H9 (cell line): Measurements from ENCODE around the gene LCP1. TPM values are rescaled to one million over a fixed set of nuclear protein-coding genes. Genes with fewer than 3 reads are reported as not detected.

Source experiments
- DNase-seq: peaks from one replicate; pipeline ENCODE4 v3.0.0-alpha.2; 2017
- H2AFZ ChIP-seq: one replicate; pipeline ENCODE4 v1.6.1; 2013; ENCODE audit warnings: mild to moderate bottlenecking, low read length, control low read depth, moderate library complexity
- H2AK5ac ChIP-seq: 2 replicates; pipeline ENCODE4 v1.6.1; 2013; ENCODE audit warnings: low read length, control low read depth, mixed read lengths; ENCODE audit not compliant: insufficient read length
- H2BK120ac ChIP-seq: one replicate; pipeline ENCODE4 v1.6.1; 2013; ENCODE audit warnings: low read depth, mild to moderate bottlenecking, low read length, control low read depth, inconsistent platforms; ENCODE audit not compliant: poor library complexity, severe bottlenecking
- H2BK12ac ChIP-seq: 2 replicates; pipeline ENCODE4 v1.6.1; 2013; ENCODE audit warnings: low read length, control low read depth, mixed read lengths, low read depth; ENCODE audit not compliant: insufficient read length
- H2BK15ac ChIP-seq: 2 replicates; pipeline ENCODE4 v1.6.1; 2013; ENCODE audit warnings: low read depth, low read length, control low read depth
- H2BK20ac ChIP-seq: one replicate; pipeline ENCODE4 v1.6.1; 2013; ENCODE audit warnings: low read depth, mild to moderate bottlenecking, low read length, control low read depth, inconsistent platforms; ENCODE audit not compliant: poor library complexity, severe bottlenecking
- H2BK5ac ChIP-seq: 2 replicates; pipeline ENCODE4 v1.6.1; 2013; ENCODE audit warnings: low read length, control low read depth, mixed read lengths; ENCODE audit not compliant: insufficient read length
- H3K14ac ChIP-seq: 2 replicates; pipeline ENCODE4 v1.6.1; 2013; ENCODE audit warnings: low read length, control low read depth; ENCODE audit not compliant: insufficient read depth
- H3K18ac ChIP-seq: 2 replicates; pipeline ENCODE4 v1.6.1; 2013; ENCODE audit warnings: low read depth, mild to moderate bottlenecking, mixed read lengths, low read length, control low read depth; ENCODE audit not compliant: insufficient read length
- H3K23ac ChIP-seq: 2 replicates; pipeline ENCODE4 v1.6.1; 2013; ENCODE audit warnings: low read length, control low read depth, mixed read lengths, low read depth; ENCODE audit not compliant: insufficient read length
- H3K23me2 ChIP-seq: 2 replicates; pipeline ENCODE4 v1.6.1; 2013; ENCODE audit warnings: low read depth, mild to moderate bottlenecking, mixed read lengths, low read length, control low read depth; ENCODE audit not compliant: insufficient read length, poor library complexity, severe bottlenecking
- H3K27ac ChIP-seq: 2 replicates; pipeline ENCODE4 v1.5.1; 2013; ENCODE audit warnings: low read length, control low read depth, mixed read lengths, low read depth; ENCODE audit not compliant: insufficient read length
- H3K27me3 ChIP-seq: 2 replicates; pipeline ENCODE4 v1.6.1; 2013; ENCODE audit warnings: low read length, control low read depth, inconsistent platforms; ENCODE audit not compliant: insufficient read depth
- H3K4ac ChIP-seq: 2 replicates; pipeline ENCODE4 v1.6.1; 2013; ENCODE audit warnings: low read depth, mild to moderate bottlenecking, control low read depth, inconsistent platforms, low read length, moderate library complexity
- H3K4me1 ChIP-seq: 2 replicates; pipeline ENCODE4 v1.6.1; 2013; ENCODE audit warnings: low read length, control low read depth, inconsistent platforms; ENCODE audit not compliant: insufficient read depth
- H3K4me2 ChIP-seq: 2 replicates; pipeline ENCODE4 v1.6.1; 2013; ENCODE audit warnings: low read length, control low read depth, mixed read lengths; ENCODE audit not compliant: insufficient read length, insufficient read depth
- H3K56ac ChIP-seq: 2 replicates; pipeline ENCODE4 v1.6.1; 2013; ENCODE audit warnings: low read depth, mild to moderate bottlenecking, mixed read lengths, low read length, control low read depth; ENCODE audit not compliant: insufficient read length
- H3K79me1 ChIP-seq: 2 replicates; pipeline ENCODE4 v1.6.1; 2013; ENCODE audit warnings: low read depth, mild to moderate bottlenecking, moderate library complexity, low read length, control low read depth, inconsistent platforms; ENCODE audit not compliant: insufficient read depth, poor library complexity, severe bottlenecking
- H3K79me2 ChIP-seq: 2 replicates; pipeline ENCODE4 v1.6.1; 2013; ENCODE audit warnings: low read length, control low read depth, inconsistent platforms; ENCODE audit not compliant: insufficient read depth
- H3K9ac ChIP-seq: 2 replicates; pipeline ENCODE4 v1.6.1; 2013; ENCODE audit warnings: low read length, control low read depth, mixed read lengths; ENCODE audit not compliant: insufficient read length; ENCODE audit errors: extremely low read depth
- H3K9me3 ChIP-seq: one replicate; pipeline ENCODE4 v1.6.1; 2013; ENCODE audit warnings: low read depth, low read length, inconsistent platforms; ENCODE audit not compliant: control insufficient read depth
- H3T11ph ChIP-seq: one replicate; pipeline ENCODE4 v1.6.1; 2013; ENCODE audit warnings: mild to moderate bottlenecking, low read length, control low read depth, inconsistent platforms
- H4K20me1 ChIP-seq: one replicate; pipeline ENCODE4 v1.6.1; 2013; ENCODE audit not compliant: control insufficient read depth, insufficient read length, insufficient read depth
- H4K5ac ChIP-seq: 2 replicates; pipeline ENCODE4 v1.6.1; 2013; ENCODE audit warnings: low read depth, mild to moderate bottlenecking, mixed read lengths, low read length, control low read depth; ENCODE audit not compliant: insufficient read length
- H4K8ac ChIP-seq: replicated peaks from 2 replicates; pipeline ENCODE4 v1.6.1; 2013; ENCODE audit warnings: low read length, control low read depth, mixed read lengths, low read depth; ENCODE audit not compliant: insufficient read length
- H4K91ac ChIP-seq: 2 replicates; pipeline ENCODE4 v1.6.1; 2013; ENCODE audit warnings: low read depth, mild to moderate bottlenecking, moderate library complexity, mixed read lengths, low read length, control low read depth; ENCODE audit not compliant: insufficient read length
- H3K27ac Mint-ChIP-seq, 3 experiments: 2 replicates in 2 of 3; 3 replicates in 1 of 3; pipeline ENCODE4 v1.8.0; 2020 to 2021; ENCODE audit warnings: mixed read lengths in 3 of 3, mild to moderate bottlenecking in 1 of 3, moderate library complexity in 1 of 3
- H3K27me3 Mint-ChIP-seq: 2 replicates; pipeline ENCODE4 v1.8.0; 2021; ENCODE audit warnings: low read depth, mild to moderate bottlenecking, moderate library complexity, mixed read lengths
- H3K36me3 Mint-ChIP-seq, 3 experiments: 2 replicates in 2 of 3; 3 replicates in 1 of 3; pipeline ENCODE4 v1.8.0; 2020 to 2021; ENCODE audit warnings: low read depth in 3 of 3, mixed read lengths in 3 of 3; ENCODE audit not compliant: insufficient read depth in 1 of 3
- H3K4me1 Mint-ChIP-seq, 2 experiments: 2 replicates each; pipeline ENCODE4 v1.8.0; 2020; ENCODE audit warnings: mixed read lengths in 2 of 2
- H3K4me3 Mint-ChIP-seq, 2 experiments: 2 replicates in 1 of 2; 3 replicates in 1 of 2; pipeline ENCODE4 v1.8.0; 2020 to 2021; ENCODE audit warnings: mild to moderate bottlenecking in 2 of 2, mixed read lengths in 2 of 2, moderate library complexity in 1 of 2
- H3K9me3 Mint-ChIP-seq, 2 experiments: 2 replicates in 1 of 2; 3 replicates in 1 of 2; pipeline ENCODE4 v1.8.0; 2020; ENCODE audit warnings: mild to moderate bottlenecking in 2 of 2, mixed read lengths in 2 of 2, moderate library complexity in 1 of 2
- CTCF ChIP-seq: fragments of 200-600 bp; sonication (generic); conservative IDR thresholded peaks from 3 replicates; pipeline ENCODE4 v1.8.0; 2021; ENCODE audit warnings: antibody characterized with exemption, mild to moderate bottlenecking
- WGBS: extraction: QIAGEN DNeasy Blood & Tissue Kit; methylation state at CpG from one replicate; pipeline ENCODE4 v1.1.7; 2013; ENCODE audit warnings: missing lambda C conversion rate, low lambda C conversion rate, mixed read lengths; ENCODE audit not compliant: insufficient read length; ENCODE audit errors: extremely low coverage; 5-methylcytosine and 5-hydroxymethylcytosine counted together
- total RNA-seq: library from RNA; stranded (reverse); gene quantifications from 2 replicates; pipeline ENCODE4 v1.2.1, GENCODE V29; 2021

The LCP1 gene
- total RNA-seq, 1 experiment from 2014 or later: 0.81 TPM

DNA sequence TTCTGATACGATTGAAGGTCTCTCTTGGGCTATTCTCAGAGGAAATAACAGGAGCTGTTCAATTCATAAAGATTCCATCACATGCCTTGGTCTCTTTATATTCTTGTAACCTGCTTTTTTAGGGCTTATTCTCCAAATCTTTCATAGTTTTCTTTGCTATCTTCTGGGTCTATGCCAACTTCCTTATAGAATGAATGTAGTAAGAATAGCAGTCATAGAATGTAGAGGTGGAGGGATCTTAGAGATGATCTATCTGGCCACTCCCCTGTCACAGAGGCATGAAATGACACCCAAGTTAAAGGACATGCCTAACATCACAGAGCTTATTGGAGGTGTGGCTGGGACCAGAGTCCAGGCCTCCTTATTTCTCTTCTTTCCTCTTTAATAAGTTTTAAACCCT lies 13.2 kb downstream of the LCP1 start:
- H2BK5ac ChIP-seq: no peak overlapping the region
- H2AK5ac ChIP-seq: no peak overlapping the region
- no peak for TF ChIP-seq CTCF
- H2BK12ac ChIP-seq: no peak overlapping the region
- H3K56ac ChIP-seq: no peak overlapping the region
- no peaks in the 10 kb centered on the region for H3K36me3 Mint-ChIP-seq
- no peak overlapping the region for H3K14ac ChIP-seq
- no peak overlapping the region for H2BK20ac ChIP-seq
- no peaks in the 10 kb centered on the region for H3K23me2 ChIP-seq
- H4K8ac ChIP-seq: no peak overlapping the region
- H3K27ac ChIP-seq: no peak overlapping the region
- no peak overlapping the region for H3K4me2 ChIP-seq
- H2AFZ ChIP-seq: no peak overlapping the region
- no peaks in the 10 kb centered on the region for H3K79me2 ChIP-seq
- H3K18ac ChIP-seq: no peak overlapping the region
- H3K27me3 ChIP-seq: no peaks in the 10 kb centered on the region
- H3K9me3 ChIP-seq: no peaks in the 10 kb centered on the region
- no peak overlapping the region for H3K4me3 Mint-ChIP-seq
- peaks cover 12 to 16% of the 10 kb centered on the region in 2 experiments for H3K4me1 Mint-ChIP-seq
- H3K9me3 Mint-ChIP-seq: no peaks in the 10 kb centered on the region
- no peaks in the 10 kb centered on the region for H3K79me1 ChIP-seq
- WGBS: no CpG with 5 or more reads among the region's 1 CpG
- H3K9ac ChIP-seq: no peak overlapping the region
- H4K20me1 ChIP-seq: no peaks in the 10 kb centered on the region
- H3K23ac ChIP-seq: no peak overlapping the region
- H3K4ac ChIP-seq: no peak overlapping the region
- H2BK120ac ChIP-seq: no peak overlapping the region
- H3K27me3 Mint-ChIP-seq: peaks cover 31% of the 10 kb centered on the region
- no peak overlapping the region for H4K91ac ChIP-seq
- DNase-seq: no peak
- no peak overlapping the region for H2BK15ac ChIP-seq
- no peak overlapping the region for H4K5ac ChIP-seq
- no peak overlapping the region for H3K27ac Mint-ChIP-seq
- no peak overlapping the region for H3T11ph ChIP-seq
- H3K4me1 ChIP-seq: no peaks in the 10 kb centered on the region
